NCI-H1417 (cell line): Measurements from ENCODE around the gene POFUT2.

Source experiments
- DNase-seq, 3 experiments: peaks; one replicate each; lab custom pipeline; 2025; lab: John Stamatoyannopoulos, UW

The POFUT2 gene

GRCh38 chr21:45287438-45288391, at the start of gene POFUT2:
POFUT2 (minus strand) TSS chr21:45287895; CDS start chr21:45287871, 24 bp downstream.
- DNase-seq: peak; percentile 98

DNA sequence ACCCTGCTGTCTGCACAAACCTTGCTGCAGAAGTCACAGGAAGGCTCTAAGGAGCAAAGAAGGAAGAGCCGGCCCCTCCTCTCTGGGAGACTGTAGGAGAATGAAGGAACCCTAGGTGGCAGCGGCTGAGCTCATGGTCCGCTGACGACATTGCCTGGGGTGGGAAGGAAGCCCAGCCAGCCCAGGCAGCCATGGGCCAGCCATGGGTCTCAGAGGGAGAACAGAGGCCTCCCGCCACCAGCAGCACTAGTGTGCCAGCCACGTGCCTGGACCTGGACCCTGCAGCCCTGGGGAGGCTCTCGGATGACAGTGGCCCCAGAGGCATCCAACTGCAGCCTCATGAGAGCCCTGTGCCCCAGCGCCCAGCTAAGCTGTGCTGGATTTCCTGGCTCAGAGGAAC, 49.2 kb upstream of the POFUT2 start:
- DNase-seq: no peak

DNA sequence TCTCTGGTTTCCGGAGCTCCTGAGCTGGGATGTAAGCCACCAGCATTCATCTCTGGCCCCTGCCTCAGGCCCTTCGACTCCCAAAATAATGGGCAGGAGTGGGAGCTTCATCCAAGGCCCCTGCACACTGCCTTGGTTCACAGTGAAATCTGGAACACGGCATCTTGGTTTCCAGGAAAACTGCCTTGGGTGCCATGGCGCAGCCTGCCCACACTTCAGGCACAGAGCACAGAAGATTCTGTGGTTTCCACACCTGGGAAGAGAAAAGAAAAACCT, 48.8 kb upstream of the POFUT2 start:
- no peak for DNase-seq

DNA sequence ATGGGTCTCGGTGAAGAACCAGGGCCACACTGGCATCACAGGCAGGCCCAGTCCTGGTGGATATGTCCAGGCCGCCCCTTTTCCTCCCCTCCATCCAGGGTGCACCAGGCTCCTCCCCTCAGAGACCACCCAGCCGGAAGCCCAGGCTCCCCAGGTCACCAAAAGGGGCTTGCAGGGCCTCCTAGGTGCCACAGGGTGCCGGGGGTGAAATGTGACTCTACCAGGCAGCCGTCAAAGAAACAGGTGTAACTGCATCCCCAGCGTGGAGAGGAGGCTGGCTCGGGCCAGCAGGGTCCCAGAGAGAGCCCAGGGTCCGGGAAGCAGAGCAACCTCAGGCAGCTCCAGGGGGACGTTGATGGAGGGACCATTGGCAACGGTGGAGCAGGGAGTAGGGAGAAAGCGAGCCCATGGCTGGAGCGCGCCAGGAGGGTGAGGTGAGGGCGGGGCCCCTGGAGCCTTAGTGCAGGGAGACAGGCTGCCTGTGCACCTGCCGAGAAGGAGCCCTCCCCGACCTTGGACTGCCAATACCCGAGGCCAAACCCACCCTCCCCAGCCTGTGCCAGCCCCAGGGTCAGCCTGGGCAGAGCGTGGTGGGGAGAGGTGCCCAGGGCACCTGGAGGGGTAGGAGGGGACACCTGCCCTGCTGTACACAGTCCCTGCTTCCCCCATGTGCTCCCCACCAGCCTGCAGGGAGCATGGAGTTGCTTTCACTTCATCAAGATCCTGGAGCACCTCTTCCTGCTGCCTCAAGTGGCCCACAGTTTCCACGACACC, 48.3 kb upstream of the POFUT2 start:
- peak in 1 of 3 experiments; percentile 19 for DNase-seq

- DNase-seq: no peak
Measured at GRCh38 chr21:45335151-45335760, 47.6 kb upstream of the POFUT2 start.

- DNase-seq: no peak
Measured at GRCh38 chr21:45334591-45335081, 46.9 kb upstream of the POFUT2 start.

DNA sequence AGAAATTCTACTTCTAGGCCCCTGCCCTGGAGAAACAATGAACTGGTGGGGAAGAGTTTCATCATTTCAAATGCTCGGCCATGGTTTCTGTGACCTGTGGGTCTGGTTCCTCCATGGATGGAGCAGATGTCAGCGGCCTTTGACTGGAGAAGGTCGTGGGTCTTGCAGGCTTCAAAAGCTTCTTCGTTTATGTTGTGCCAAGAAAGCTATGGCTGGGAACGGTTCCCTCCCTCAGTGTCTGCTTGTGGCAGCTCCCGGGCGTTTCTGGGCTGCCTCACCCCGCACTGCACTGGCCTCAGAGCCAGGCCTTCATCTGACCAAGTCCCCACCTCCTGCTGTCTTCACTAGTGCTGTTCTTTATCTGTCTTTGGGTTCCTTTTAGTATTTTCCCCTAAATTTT, 46.4 kb upstream of the POFUT2 start:
- DNase-seq: no peak

- peak in 1 of 3 experiments; percentile 11 for DNase-seq
Measured at GRCh38 chr21:45333583-45334121, 46.0 kb upstream of the POFUT2 start.

- DNase-seq: no peak
Measured at GRCh38 chr21:45332981-45333582, 45.4 kb upstream of the POFUT2 start.

GRCh38 chr21:45332415-45332814, 44.7 kb upstream of the POFUT2 start:
- no peak for DNase-seq

GRCh38 chr21:45331531-45332147, 43.9 kb upstream of the POFUT2 start:
- DNase-seq: no peak

DNA sequence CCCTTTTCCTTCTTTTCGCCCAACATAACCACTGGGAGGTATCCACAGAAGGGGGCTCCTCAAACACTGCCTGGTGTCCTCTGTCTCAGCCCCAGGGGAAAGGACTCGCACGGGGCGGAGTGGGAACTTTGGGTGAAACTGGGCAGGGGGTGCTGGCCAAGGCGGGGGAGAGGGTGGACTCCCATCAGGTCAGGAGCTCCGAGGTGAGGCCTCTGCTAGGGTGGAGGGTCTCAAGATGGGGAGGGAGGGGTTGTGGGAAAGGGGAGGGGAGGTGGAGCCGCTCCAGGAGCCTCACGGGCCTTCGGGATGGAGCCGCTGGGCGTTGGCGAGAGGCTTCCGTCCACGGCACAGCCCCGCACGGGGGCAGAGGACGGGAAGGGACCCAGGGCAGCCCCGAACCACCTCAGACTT, 43.2 kb upstream of the POFUT2 start:
- DNase-seq: no peak

DNA sequence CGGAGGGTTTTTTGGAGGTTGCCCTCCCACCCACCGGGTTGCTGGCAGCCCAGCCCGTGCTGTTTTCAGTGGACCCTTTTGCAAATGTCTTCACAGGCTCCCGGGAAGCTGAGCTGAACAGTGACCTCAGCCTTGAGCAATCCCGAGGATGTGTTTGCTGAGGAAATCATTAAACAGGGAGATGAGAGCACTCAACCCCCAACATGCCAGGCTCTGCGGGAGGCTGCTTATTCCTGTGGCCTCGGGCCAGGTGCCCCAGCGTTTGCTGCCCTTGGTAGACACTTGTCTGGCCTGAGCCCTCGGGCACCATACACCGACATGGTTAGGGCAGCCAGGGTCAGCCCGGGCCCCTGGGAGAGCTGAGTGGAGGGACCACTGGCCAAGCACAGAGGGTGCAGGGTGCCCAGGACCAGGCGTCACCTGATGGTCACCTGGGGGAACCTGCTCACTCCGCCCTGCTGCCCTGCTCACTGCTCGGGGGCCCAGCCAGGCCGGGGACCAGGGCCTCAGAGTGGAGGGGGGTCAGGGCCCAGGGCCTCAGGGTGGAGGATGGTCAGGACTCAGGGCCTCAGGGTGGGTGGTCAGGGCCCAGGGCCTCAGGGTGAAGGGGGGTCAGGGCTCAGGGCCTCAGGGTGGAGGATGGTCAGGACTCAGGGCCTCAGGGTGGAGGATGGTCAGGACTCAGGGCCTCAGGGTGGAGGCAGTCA, 42.5 kb upstream of the POFUT2 start:
- peak in 2 of 3 experiments; percentile 64 to 86 for DNase-seq

DNA sequence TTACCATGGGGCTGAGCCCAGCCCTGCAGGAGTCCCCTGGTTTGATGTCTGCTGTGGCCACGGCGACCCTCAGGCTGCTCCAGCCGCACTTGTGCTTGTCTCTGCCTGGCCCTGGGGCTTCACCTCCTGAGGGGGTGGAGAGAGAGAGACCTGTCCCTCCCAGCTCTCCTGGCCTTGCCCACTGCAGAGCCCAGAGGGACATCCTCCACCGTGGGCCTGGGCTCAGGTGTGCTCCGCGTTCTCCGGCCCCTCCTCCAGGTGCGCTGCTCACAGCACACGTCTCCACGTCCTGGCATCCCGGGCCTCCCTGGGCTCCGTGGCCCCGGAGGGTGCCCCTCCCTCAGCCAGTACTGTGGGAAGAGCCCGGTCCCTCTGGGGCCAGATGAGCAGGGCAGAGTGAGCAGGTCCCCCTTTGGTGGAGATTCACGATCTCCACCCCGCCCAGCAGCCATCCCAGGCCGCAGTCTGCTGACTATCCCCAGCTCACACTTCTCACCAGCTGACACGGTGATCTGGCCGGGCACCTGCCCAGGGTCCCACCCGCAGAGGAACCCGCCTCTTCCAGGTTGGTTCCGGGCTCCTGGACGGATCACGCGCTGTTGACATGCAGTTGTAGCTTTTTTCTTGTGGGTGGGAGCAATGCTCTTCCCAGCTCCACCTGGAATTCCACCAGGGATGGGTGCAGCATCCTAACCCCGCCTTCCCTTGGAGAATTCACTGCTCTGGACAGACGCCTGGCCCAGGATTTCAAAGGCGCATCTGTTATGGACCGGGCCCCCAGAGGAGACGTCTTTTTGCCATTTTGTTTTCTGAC, 41.8 kb upstream of the POFUT2 start:
- no peak for DNase-seq

DNA sequence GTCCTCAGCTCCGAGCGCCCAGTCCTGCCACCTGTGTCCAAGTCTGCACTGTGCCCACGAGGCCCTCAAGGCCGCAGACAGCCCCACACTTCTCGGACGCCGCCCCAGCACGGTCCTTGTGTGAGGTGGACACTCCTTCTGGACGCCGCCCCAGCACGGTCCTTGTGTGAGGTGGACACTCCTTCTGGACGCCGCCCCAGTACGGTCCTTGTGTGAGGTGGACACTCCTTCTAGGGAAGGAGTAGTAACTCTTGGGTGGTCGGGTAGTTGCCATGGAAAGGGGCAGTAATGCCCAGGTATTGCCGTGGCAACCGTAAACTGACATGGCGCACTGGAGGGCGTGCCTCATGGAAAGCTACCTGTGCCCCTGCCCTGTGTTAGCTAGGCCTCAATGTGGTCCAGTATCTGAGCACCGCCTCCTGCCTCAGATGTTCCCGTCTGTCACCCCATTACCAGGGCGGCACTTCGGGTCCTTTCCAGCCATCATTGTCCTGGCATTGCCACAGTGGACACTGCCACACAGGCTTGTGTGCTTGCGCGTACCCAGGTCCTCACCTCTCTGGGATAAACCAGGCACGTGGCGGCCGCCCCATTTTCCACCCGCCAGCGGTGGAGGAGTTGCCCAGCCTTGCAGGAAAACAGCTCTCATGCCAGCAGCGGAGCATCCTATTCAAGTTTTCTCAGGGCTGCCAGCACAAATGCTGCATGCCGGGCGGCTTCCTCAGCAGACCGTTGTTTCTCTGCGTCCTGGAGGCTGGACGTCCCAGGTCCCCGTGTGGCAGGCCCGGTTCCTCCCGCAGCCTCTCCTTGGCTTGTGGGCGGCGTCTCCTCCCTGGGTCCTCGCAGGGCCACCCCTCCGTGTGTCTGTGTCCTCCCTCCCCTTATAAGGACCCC, 40.8 kb upstream of the POFUT2 start:
- DNase-seq: no peak

GRCh38 chr21:45327441-45328197, 39.9 kb upstream of the POFUT2 start:
- no peak for DNase-seq

GRCh38 chr21:45326891-45327440, 39.3 kb upstream of the POFUT2 start:
- DNase-seq: peak in 2 of 3 experiments; percentile 12 to 13
